HepG2 (cell line): ENCODE results near the gene PHKG2. TPM values are rescaled to one million over a fixed set of nuclear protein-coding genes. Genes with fewer than 3 reads are reported as not detected.

Source experiments
- KAT8 ChIP-seq: IDR thresholded peaks from 2 replicates; pipeline ENCODE4 v1.6.1; 2016; ENCODE audit warnings: missing genetic modification reagents, missing compliant biosample characterization
- MAZ ChIP-seq, 2 experiments: sonication (generic) in 1 of 2; formaldehyde crosslinking in 1 of 2; IDR thresholded peaks; 2 replicates each; pipeline versions ENCODE4 v1.5.0 to v1.6.1; 2012 to 2020; ENCODE audit warnings: low read depth in 2 of 2, mild to moderate bottlenecking in 2 of 2, borderline replicate concordance in 1 of 2, improper control_type of control experiment in 1 of 2, low read length in 1 of 2, missing genetic modification reagents in 1 of 2, moderate library complexity in 1 of 2
- TBX2 ChIP-seq: sonication (generic); formaldehyde crosslinking; IDR thresholded peaks from 2 replicates; pipeline ENCODE4 v1.5.0; 2020; ENCODE audit warnings: missing genetic modification reagents, mild to moderate bottlenecking, borderline replicate concordance
- TCF12 ChIP-seq, 2 experiments: fragments of 450-650 bp in 1 of 2; sonication (generic) in 1 of 2; formaldehyde crosslinking in 1 of 2; IDR thresholded peaks; 2 replicates each; pipeline versions ENCODE4 v1.6.1 to v1.8.0; 2017 to 2022; ENCODE audit warnings: antibody characterized with exemption in 1 of 2, mild to moderate bottlenecking in 1 of 2, missing genetic modification reagents in 1 of 2, moderate library complexity in 1 of 2
- YY1 ChIP-seq: IDR thresholded peaks from 2 replicates; pipeline ENCODE4 v1.6.1; 2011; ENCODE audit warnings: low read length, low read depth, moderate library complexity, mild to moderate bottlenecking; ENCODE audit not compliant: insufficient read depth, insufficient replicate concordance
- ZNF256 ChIP-seq: sonication (generic); formaldehyde crosslinking; conservative IDR thresholded peaks from 2 replicates; pipeline ENCODE4 v1.4.0; 2020; ENCODE audit warnings: missing genetic modification reagents
- ZNF564 ChIP-seq: sonication (generic); formaldehyde crosslinking; IDR thresholded peaks from 2 replicates; pipeline ENCODE4 v1.8.1; 2023; ENCODE audit warnings: mild to moderate bottlenecking, missing genetic modification reagents
- ZNF619 ChIP-seq: sonication (generic); formaldehyde crosslinking; IDR thresholded peaks from 2 replicates; pipeline ENCODE4 v1.4.0; 2020; ENCODE audit warnings: mild to moderate bottlenecking, missing genetic modification reagents
- ZSCAN9 ChIP-seq: IDR thresholded peaks from 2 replicates; pipeline ENCODE4 v1.6.1; 2016; ENCODE audit warnings: borderline replicate concordance
- polyA plus RNA-seq, 8 experiments: library from polyadenylated mRNA; depleted of rRNA in 3 of 8; stranded (reverse) in 7 of 8; unstranded in 1 of 8; fragments of >200 nt; fragmentation: Illumina TruSeq in 4 of 8; extraction: Trizol in 4 of 8; gene quantifications; 2 replicates each; pipeline versions ENCODE4 v1.2.1 to v1.2.3, GENCODE V29; 2011 to 2016; ENCODE audit warnings: low read depth in 4 of 8, missing spikeins in 1 of 8, mixed read lengths in 1 of 8; ENCODE audit not compliant: insufficient read depth in 1 of 8
- total RNA-seq, 5 experiments: library from RNA; depleted of rRNA; stranded (reverse); fragments of >200 nt; fragmentation: Illumina TruSeq; extraction: Trizol; gene quantifications; 2 replicates each; pipeline ENCODE4 v1.2.3, GENCODE V29; 2016; ENCODE audit warnings: low read depth in 1 of 5
- TF ChIP-seq, protein P1 (sequence below): sonication (generic); formaldehyde crosslinking; IDR thresholded peaks from one replicate; pipeline ENCODE4 v1.5.1; 2020; ENCODE audit warnings: mild to moderate bottlenecking, missing genetic modification reagents; ENCODE audit errors: not compliant biosample characterization
- TF ChIP-seq, protein P2 (sequence below): IDR thresholded peaks from 2 replicates; pipeline ENCODE4 v1.6.1; 2018; ENCODE audit warnings: missing genetic modification reagents, mild to moderate bottlenecking, missing compliant biosample characterization
- TF ChIP-seq, protein P3 (sequence below): sonication (generic); formaldehyde crosslinking; IDR thresholded peaks from 2 replicates; pipeline ENCODE4 v1.8.1; 2022; ENCODE audit warnings: low read depth, mild to moderate bottlenecking, missing genetic modification reagents
- TF ChIP-seq, protein P4 (sequence below): sonication (generic); formaldehyde crosslinking; IDR thresholded peaks from 2 replicates; pipeline ENCODE4 v1.4.0; 2020; ENCODE audit warnings: missing genetic modification reagents, mild to moderate bottlenecking, borderline replicate concordance

PHKG2 gene
- total and polyA plus RNA-seq, 2 of the 13 experiments (the other 11 are each of a cell fraction or from before 2014, with no cell fraction given): 37.4 to 42.1 TPM

DNA sequence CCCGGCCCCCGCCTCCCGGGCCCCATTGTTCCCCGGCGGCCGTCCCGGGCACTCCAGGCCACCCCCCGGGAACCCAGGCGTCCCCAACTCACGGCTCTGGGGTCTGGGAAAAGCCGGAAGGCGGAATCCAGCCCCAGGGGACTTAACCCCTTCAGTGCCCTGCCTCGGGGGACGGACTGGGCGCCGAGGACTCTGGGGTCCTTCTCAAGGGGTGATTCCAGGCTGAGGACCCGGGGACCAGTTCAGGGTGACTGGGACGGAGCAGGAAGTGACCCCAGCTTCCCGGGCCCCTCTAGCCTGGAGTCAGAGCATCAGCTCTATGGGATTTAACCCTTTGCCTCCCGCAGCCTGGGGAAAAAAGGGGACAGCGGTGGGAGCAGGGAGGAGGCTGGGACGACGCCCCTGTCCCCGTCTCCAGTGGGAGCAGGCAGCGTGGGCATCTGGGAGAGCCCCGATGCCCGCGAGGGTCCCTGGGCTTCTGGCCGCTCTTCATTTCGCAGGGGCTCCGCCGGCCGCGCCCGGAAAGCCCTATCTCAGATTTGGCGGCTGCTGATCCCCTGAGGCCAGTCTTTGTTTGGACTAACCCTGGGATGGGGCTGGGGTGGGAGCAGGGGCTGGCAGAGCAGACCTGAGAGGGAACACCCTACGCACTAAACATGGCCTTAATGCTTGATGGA is 38.8 kb downstream of the PHKG2 start, which contains the start of gene ZNF629 (continued):
- TF ChIP-seq, protein P1, sequence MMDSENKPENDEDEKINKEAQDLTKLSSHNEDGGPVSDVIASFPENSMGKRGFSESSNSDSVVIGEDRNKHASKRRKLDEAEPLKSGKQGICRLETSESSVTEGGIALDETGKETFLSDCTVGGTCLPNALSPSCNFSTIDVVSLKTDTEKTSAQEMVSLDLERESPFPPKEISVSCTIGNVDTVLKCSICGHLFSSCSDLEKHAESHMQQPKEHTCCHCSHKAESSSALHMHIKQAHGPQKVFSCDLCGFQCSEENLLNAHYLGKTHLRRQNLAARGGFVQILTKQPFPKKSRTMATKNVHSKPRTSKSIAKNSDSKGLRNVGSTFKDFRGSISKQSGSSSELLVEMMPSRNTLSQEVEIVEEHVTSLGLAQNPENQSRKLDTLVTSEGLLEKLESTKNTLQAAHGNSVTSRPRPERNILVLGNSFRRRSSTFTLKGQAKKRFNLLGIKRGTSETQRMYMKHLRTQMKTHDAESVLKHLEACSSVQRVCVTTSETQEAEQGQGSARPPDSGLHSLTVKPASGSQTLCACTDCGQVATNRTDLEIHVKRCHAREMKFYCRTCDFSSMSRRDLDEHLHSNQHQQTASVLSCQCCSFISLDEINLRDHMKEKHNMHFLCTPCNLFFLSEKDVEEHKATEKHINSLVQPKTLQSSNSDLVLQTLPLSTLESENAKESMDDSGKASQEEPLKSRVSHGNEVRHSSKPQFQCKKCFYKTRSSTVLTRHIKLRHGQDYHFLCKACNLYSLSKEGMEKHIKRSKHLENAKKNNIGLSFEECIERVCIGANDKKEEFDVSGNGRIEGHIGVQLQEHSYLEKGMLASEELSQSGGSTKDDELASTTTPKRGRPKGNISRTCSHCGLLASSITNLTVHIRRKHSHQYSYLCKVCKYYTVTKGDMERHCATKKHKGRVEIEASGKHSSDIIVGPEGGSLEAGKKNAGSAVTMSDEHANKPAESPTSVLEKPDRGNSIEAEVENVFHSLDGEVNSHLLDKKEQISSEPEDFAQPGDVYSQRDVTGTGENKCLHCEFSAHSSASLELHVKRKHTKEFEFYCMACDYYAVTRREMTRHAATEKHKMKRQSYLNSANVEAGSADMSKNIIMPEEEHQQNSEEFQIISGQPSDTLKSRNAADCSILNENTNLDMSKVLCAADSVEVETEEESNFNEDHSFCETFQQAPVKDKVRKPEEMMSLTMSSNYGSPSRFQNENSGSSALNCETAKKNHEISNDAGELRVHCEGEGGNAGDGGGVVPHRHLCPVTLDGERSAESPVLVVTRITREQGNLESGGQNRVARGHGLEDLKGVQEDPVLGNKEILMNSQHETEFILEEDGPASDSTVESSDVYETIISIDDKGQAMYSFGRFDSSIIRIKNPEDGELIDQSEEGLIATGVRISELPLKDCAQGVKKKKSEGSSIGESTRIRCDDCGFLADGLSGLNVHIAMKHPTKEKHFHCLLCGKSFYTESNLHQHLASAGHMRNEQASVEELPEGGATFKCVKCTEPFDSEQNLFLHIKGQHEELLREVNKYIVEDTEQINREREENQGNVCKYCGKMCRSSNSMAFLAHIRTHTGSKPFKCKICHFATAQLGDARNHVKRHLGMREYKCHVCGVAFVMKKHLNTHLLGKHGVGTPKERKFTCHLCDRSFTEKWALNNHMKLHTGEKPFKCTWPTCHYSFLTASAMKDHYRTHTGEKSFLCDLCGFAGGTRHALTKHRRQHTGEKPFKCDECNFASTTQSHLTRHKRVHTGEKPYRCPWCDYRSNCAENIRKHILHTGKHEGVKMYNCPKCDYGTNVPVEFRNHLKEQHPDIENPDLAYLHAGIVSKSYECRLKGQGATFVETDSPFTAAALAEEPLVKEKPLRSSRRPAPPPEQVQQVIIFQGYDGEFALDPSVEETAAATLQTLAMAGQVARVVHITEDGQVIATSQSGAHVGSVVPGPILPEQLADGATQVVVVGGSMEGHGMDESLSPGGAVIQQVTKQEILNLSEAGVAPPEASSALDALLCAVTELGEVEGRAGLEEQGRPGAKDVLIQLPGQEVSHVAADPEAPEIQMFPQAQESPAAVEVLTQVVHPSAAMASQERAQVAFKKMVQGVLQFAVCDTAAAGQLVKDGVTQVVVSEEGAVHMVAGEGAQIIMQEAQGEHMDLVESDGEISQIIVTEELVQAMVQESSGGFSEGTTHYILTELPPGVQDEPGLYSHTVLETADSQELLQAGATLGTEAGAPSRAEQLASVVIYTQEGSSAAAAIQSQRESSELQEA (CRISPR knock-in tag): no peak
- TF ChIP-seq KAT8: peak; percentile 95
- peak; percentile 70 for TF ChIP-seq TBX2 (CRISPR knock-in tag)
- TF ChIP-seq ZNF256 (CRISPR knock-in tag): peak; percentile 58; the same call in 1 of the 2 replicates
- TF ChIP-seq, protein P2, sequence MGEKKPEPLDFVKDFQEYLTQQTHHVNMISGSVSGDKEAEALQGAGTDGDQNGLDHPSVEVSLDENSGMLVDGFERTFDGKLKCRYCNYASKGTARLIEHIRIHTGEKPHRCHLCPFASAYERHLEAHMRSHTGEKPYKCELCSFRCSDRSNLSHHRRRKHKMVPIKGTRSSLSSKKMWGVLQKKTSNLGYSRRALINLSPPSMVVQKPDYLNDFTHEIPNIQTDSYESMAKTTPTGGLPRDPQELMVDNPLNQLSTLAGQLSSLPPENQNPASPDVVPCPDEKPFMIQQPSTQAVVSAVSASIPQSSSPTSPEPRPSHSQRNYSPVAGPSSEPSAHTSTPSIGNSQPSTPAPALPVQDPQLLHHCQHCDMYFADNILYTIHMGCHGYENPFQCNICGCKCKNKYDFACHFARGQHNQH (CRISPR knock-in tag): peak; percentile 97
- no peak for TF ChIP-seq TCF12 (IDR thresholded peaks at IDR 0.05)
- TF ChIP-seq TCF12 (CRISPR knock-in tag; IDR thresholded peaks at IDR 0.05): 0 out of 2 replicates have a peak, but pooled peaks have one; percentile 52
- peak; percentile 76; the same call in 1 of the 2 replicates for TF ChIP-seq ZNF619
- TF ChIP-seq ZNF564: peak; percentile 71; the same call in 1 of the 2 replicates
- TF ChIP-seq, protein P3, sequence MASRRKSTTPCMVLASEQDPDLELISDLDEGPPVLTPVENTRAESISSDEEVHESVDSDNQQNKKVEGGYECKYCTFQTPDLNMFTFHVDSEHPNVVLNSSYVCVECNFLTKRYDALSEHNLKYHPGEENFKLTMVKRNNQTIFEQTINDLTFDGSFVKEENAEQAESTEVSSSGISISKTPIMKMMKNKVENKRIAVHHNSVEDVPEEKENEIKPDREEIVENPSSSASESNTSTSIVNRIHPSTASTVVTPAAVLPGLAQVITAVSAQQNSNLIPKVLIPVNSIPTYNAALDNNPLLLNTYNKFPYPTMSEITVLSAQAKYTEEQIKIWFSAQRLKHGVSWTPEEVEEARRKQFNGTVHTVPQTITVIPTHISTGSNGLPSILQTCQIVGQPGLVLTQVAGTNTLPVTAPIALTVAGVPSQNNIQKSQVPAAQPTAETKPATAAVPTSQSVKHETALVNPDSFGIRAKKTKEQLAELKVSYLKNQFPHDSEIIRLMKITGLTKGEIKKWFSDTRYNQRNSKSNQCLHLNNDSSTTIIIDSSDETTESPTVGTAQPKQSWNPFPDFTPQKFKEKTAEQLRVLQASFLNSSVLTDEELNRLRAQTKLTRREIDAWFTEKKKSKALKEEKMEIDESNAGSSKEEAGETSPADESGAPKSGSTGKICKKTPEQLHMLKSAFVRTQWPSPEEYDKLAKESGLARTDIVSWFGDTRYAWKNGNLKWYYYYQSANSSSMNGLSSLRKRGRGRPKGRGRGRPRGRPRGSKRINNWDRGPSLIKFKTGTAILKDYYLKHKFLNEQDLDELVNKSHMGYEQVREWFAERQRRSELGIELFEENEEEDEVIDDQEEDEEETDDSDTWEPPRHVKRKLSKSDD: peak; percentile 31; the same call in 1 of the 2 replicates
- TF ChIP-seq MAZ (IDR thresholded peaks at IDR 0.05; ENCODE audit: borderline replicate concordance, low read depth, low read length): peak; percentile 84
- peak; percentile 88 for TF ChIP-seq MAZ (CRISPR knock-in tag; IDR thresholded peaks at IDR 0.05; ENCODE audit: low read depth)
- TF ChIP-seq, protein P4, sequence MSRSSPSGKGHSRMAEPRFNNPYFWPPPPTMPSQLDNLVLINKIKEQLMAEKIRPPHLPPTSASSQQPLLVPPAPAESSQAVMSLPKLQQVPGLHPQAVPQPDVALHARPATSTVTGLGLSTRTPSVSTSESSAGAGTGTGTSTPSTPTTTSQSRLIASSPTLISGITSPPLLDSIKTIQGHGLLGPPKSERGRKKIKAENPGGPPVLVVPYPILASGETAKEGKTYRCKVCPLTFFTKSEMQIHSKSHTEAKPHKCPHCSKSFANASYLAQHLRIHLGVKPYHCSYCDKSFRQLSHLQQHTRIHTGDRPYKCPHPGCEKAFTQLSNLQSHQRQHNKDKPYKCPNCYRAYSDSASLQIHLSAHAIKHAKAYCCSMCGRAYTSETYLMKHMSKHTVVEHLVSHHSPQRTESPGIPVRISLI (CRISPR knock-in tag): peak; percentile 17; the same call in 1 of the 2 replicates
- TF ChIP-seq ZSCAN9 (CRISPR knock-in tag): 0 out of 2 replicates have a peak, but pooled peaks have one; percentile 29
- peak; percentile 69 for TF ChIP-seq YY1
